Activated CD8-positive, alpha-beta memory T cell treated with anti-CD3 and anti-CD28 coated beads for 24 hours (primary cell): Measurements from ENCODE around the gene GSTM2.
"Not testable (repeated sequence)": the region's sequence is repeated elsewhere in the genome, so short reads cannot be mapped to it uniquely, and the experiment has no call there.

Experiments
- DNase-seq: peaks from one replicate; pipeline ENCODE4 v3.0.0-alpha.2; 2020

Gene GSTM2

GRCh38 chr1:109650609-109651008 lies 17.2 kb upstream of the GSTM2 start:
- no peak for DNase-seq

- DNase-seq, result no peak
Observed at GRCh38 chr1:109652402-109652801, 15.5 kb upstream of the GSTM2 start.

GRCh38 chr1:109653306-109653705 lies 14.6 kb upstream of the GSTM2 start:
- DNase-seq, result no peak

- no peak for DNase-seq
Observed at GRCh38 chr1:109654519-109654918, 13.3 kb upstream of the GSTM2 start.

GRCh38 chr1:109655615-109656519 lies 12.0 kb upstream of the GSTM2 start, which contains the start of gene GSTM4:
TSS of gene GSTM4 (plus strand) at chr1:109656099. CDS start at chr1:109656390, 291 bp downstream.
- DNase-seq, result peak; percentile 90

- no peak for DNase-seq
Observed at GRCh38 chr1:109657395-109657794, 10.5 kb upstream of the GSTM2 start.

- no peak for DNase-seq
Observed at GRCh38 chr1:109657970-109658369, 9.9 kb upstream of the GSTM2 start.

- no peak for DNase-seq
Observed at GRCh38 chr1:109658533-109659042, 9.3 kb upstream of the GSTM2 start.

- DNase-seq, result no peak
Observed at GRCh38 chr1:109659145-109659544, 8.7 kb upstream of the GSTM2 start.

GRCh38 chr1:109659997-109660690 lies 7.7 kb upstream of the GSTM2 start:
- DNase-seq, result no peak

- DNase-seq, result not testable (repeated sequence)
Observed at GRCh38 chr1:109660691-109661026, 7.2 kb upstream of the GSTM2 start.

GRCh38 chr1:109661391-109661790 lies 6.5 kb upstream of the GSTM2 start:
- no peak for DNase-seq

GRCh38 chr1:109664671-109665070 lies 3.2 kb upstream of the GSTM2 start:
- no peak for DNase-seq

- no peak for DNase-seq
Observed at GRCh38 chr1:109668123-109668775, 392 bp downstream of the GSTM2 start.

GRCh38 chr1:109669246-109669948 lies 1.5 kb downstream of the GSTM2 start:
- DNase-seq, result no peak

GRCh38 chr1:109669949-109670302 lies 2.1 kb downstream of the GSTM2 start:
- not testable (repeated sequence) for DNase-seq

GRCh38 chr1:109671067-109671466 lies 3.2 kb downstream of the GSTM2 start:
- DNase-seq, result no peak

GRCh38 chr1:109673861-109674260 lies 6.0 kb downstream of the GSTM2 start:
- DNase-seq, result not testable (repeated sequence)

- DNase-seq, result not testable (repeated sequence)
Observed at GRCh38 chr1:109676683-109677381, 9.0 kb downstream of the GSTM2 start.

- DNase-seq, result no peak
Observed at GRCh38 chr1:109677459-109677858, 9.6 kb downstream of the GSTM2 start.

GRCh38 chr1:109678637-109679036 lies 10.8 kb downstream of the GSTM2 start:
- DNase-seq, result not testable (repeated sequence)

GRCh38 chr1:109684777-109685176 lies 16.9 kb downstream of the GSTM2 start:
- not testable (repeated sequence) for DNase-seq
